CD4-positive, CD25-positive, alpha-beta regulatory T cell (primary cell): Measurements from ENCODE around the gene KIFC3. TPM values are rescaled to one million over a fixed set of nuclear protein-coding genes. Genes with fewer than 3 reads are reported as not detected.

Experiments
- ATAC-seq, 2 donors: fragments of 150-1000 bp; cut with Tn5 transposase; one replicate each; pipeline ENCODE4 v1.10.0; 2021; ENCODE audit warnings: low read depth in 2 of 2, moderate number of reproducible peaks in 2 of 2, moderate library complexity in 1 of 2
- DNase-seq, 3 donors: peaks; one replicate each; pipeline versions ENCODE4 v3.0.0 to v3.0.0-alpha.2; 2012 to 2022; ENCODE audit warnings: mixed read lengths in 1 of 3
- H3K27ac ChIP-seq: one replicate; pipeline ENCODE4 v1.7.0; 2013; ENCODE audit warnings: mild to moderate bottlenecking, low read length; ENCODE audit not compliant: insufficient read depth, poor library complexity, severe bottlenecking
- H3K27me3 ChIP-seq: one replicate; pipeline ENCODE4 v1.7.0; 2013; ENCODE audit warnings: low read length; ENCODE audit not compliant: control insufficient read depth, insufficient read depth
- H3K36me3 ChIP-seq: one replicate; pipeline ENCODE4 v1.7.0; 2013; ENCODE audit warnings: mild to moderate bottlenecking, low read length, moderate library complexity; ENCODE audit not compliant: control insufficient read depth, insufficient read depth
- H3K4me1 ChIP-seq: 2 replicates; pipeline ENCODE4 v1.7.0; 2013; ENCODE audit warnings: mild to moderate bottlenecking, low read length; ENCODE audit not compliant: insufficient read depth, control insufficient read depth, poor library complexity, severe bottlenecking
- H3K4me3 ChIP-seq: one replicate; pipeline ENCODE4 v1.7.0; 2013; ENCODE audit warnings: low read depth, mild to moderate bottlenecking, low read length, moderate library complexity
- H3K9me3 ChIP-seq, 2 experiments: 1 replicate in 1 of 2; 2 replicates in 1 of 2; pipeline ENCODE4 v1.7.0; 2013; ENCODE audit warnings: low read length in 2 of 2, mild to moderate bottlenecking in 1 of 2, moderate library complexity in 1 of 2; ENCODE audit not compliant: control insufficient read depth in 2 of 2
- H3K27ac Mint-ChIP-seq, 3 donors: one replicate each; pipeline ENCODE4 v1.8.0; 2020 to 2022; ENCODE audit warnings: mild to moderate bottlenecking in 3 of 3, mixed read lengths in 3 of 3, moderate library complexity in 2 of 3
- H3K27me3 Mint-ChIP-seq: one replicate; pipeline ENCODE4 v1.8.0; 2022; ENCODE audit warnings: mild to moderate bottlenecking, mixed read lengths
- H3K36me3 Mint-ChIP-seq: one replicate; pipeline ENCODE4 v1.8.0; 2020; ENCODE audit warnings: mixed read lengths
- H3K4me1 Mint-ChIP-seq, 4 donors: one replicate each; pipeline ENCODE4 v1.8.0; 2020 to 2022; ENCODE audit warnings: mixed read lengths in 4 of 4, mild to moderate bottlenecking in 1 of 4
- H3K4me3 Mint-ChIP-seq, 4 donors: one replicate each; pipeline ENCODE4 v1.8.0; 2020 to 2022; ENCODE audit warnings: mild to moderate bottlenecking in 4 of 4, mixed read lengths in 4 of 4, moderate library complexity in 3 of 4
- H3K9me3 Mint-ChIP-seq, 7 donors: one replicate each; pipeline ENCODE4 v1.8.0; 2020 to 2022; ENCODE audit warnings: mixed read lengths in 7 of 7, mild to moderate bottlenecking in 3 of 7, moderate library complexity in 2 of 7
- polyA plus RNA-seq, 4 donors: library from polyadenylated mRNA; unstranded; fragments of 300-500 nt; fragmentation: Illumina TruSeq; gene quantifications; one replicate each; pipeline ENCODE4 v1.2.3, GENCODE V29; 2021
- total RNA-seq: library from RNA; stranded (reverse); gene quantifications from one replicate; pipeline ENCODE4 v1.2.3, GENCODE V29; 2022

KIFC3 gene
- total and polyA plus RNA-seq, 5 donors from 2014 or later: 1.2 TPM; not detected in 4

GRCh38 chr16:57752581-57753447, 49.5 kb downstream of the KIFC3 start:
- Mint-ChIP-seq H3K4me3 (no peak overlapping the region), H3K4me1 (no peaks in the 10 kb centered on the region), H3K36me3 (peaks cover 22% of the 10 kb centered on the region), H3K27me3 (no peaks in the 10 kb centered on the region), H3K27ac (no peak overlapping the region), H3K9me3 (no peaks in the 10 kb centered on the region)
- no peak overlapping the region for H3K4me3 ChIP-seq
- no peaks in the 10 kb centered on the region for H3K27me3 ChIP-seq
- no peaks in the 10 kb centered on the region for H3K4me1 ChIP-seq
- DNase-seq: no peak
- H3K27ac ChIP-seq: no peak overlapping the region
- no peaks in the 10 kb centered on the region for H3K9me3 ChIP-seq
- ATAC-seq: no peak
- no peaks in the 10 kb centered on the region for H3K36me3 ChIP-seq

DNA sequence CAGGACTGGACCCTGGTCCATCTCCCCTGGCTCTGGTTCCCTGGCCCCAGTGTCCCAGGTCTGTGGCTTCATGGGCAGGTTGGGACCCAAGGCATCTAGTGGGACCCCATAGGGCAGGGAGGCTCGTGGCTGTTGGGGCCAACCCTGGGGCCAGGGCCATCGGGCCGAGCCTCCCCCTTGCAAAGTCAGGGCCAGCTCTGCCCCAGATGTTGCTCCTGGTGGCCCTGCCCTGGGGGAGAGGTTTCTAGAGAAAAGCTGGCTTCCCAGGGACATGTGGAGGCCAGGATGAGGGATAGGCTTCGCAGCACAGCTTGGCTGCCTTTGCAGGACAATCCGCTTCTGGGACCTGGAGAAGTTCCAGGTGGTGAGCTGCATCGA, 50.1 kb downstream of the KIFC3 start:
- Mint-ChIP-seq H3K9me3 (no peaks in the 10 kb centered on the region), H3K27me3 (no peaks in the 10 kb centered on the region), H3K36me3 (peaks cover 22% of the 10 kb centered on the region), H3K27ac (no peak overlapping the region), H3K4me3 (no peak overlapping the region), H3K4me1 (no peaks in the 10 kb centered on the region)
- no peak overlapping the region for H3K4me3 ChIP-seq
- ATAC-seq (no peak), DNase-seq (no peak)
- no peaks in the 10 kb centered on the region for H3K27me3 ChIP-seq
- no peaks in the 10 kb centered on the region for H3K4me1 ChIP-seq
- H3K36me3 ChIP-seq: no peaks in the 10 kb centered on the region
- no peak overlapping the region for H3K27ac ChIP-seq
- no peaks in the 10 kb centered on the region for H3K9me3 ChIP-seq

- no peaks in the 10 kb centered on the region for H3K9me3 ChIP-seq
- Mint-ChIP-seq H3K36me3 (peaks cover 22% of the 10 kb centered on the region), H3K27ac (no peak overlapping the region), H3K27me3 (no peaks in the 10 kb centered on the region), H3K4me1 (no peaks in the 10 kb centered on the region), H3K9me3 (no peaks in the 10 kb centered on the region), H3K4me3 (no peak overlapping the region)
- H3K36me3 ChIP-seq: no peaks in the 10 kb centered on the region
- no peak overlapping the region for H3K27ac ChIP-seq
- ATAC-seq: no peak
- no peaks in the 10 kb centered on the region for H3K27me3 ChIP-seq
- no peak for DNase-seq
- no peak overlapping the region for H3K4me3 ChIP-seq
- no peaks in the 10 kb centered on the region for H3K4me1 ChIP-seq
Observed at GRCh38 chr16:57751539-57752202, 50.6 kb downstream of the KIFC3 start.

GRCh38 chr16:57750796-57751538, 51.3 kb downstream of the KIFC3 start:
- Mint-ChIP-seq H3K27me3 (no peaks in the 10 kb centered on the region), H3K27ac (no peak overlapping the region)

GRCh38 chr16:57749856-57750452, 52.3 kb downstream of the KIFC3 start:
- no peaks in the 10 kb centered on the region for H3K36me3 ChIP-seq
- no peak for DNase-seq
- no peak for ATAC-seq

More at GRCh38 chr16:57750796-57751538, 51.3 kb downstream of the KIFC3 start:
- Mint-ChIP-seq H3K9me3 (no peaks in the 10 kb centered on the region), H3K36me3 (peaks cover 22% of the 10 kb centered on the region), H3K4me1 (peaks cover 0 to 2% (median 0%) of the 10 kb centered on the region in 4 donors), H3K4me3 (no peak overlapping the region)
- Histone ChIP-seq H3K27me3 (no peaks in the 10 kb centered on the region), H3K4me3 (no peak overlapping the region), H3K9me3 (no peaks in the 10 kb centered on the region), H3K36me3 (no peaks in the 10 kb centered on the region), H3K4me1 (no peaks in the 10 kb centered on the region), H3K27ac (no peak overlapping the region)
- ATAC-seq (no peak), DNase-seq (no peak)

DNA sequence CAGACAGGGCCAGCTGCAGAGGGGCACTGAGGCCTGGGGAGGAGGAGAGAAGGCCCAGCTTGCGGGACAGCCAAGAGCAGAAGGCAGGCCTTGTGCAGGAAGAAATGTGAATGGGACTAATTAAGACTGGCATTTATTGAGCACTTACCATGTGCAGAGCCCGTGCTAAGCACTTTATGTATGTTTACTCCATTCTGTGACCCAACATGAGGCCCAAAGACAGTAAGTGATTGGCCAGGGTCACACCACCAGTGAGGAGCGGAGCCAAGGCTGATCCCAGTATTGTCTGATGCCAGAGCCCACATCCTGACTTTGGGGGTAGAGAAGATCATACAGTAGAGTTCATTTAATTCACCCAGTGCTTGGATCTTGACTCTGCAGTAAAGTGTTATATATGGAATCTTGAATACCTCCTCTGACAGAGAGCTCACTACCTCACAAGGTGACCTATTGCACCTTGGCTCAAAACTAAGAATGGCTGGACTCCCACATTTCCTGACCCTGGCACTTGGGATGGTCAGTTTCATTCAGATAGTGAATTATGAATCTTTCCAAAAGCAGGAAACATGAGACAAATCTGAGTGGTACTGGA, 53.1 kb downstream of the KIFC3 start:
- no peak overlapping the region for H3K4me3 ChIP-seq
- H3K4me3 Mint-ChIP-seq: no peak overlapping the region
- no peaks in the 10 kb centered on the region for H3K9me3 ChIP-seq
- DNase-seq (no peak), ATAC-seq (no peak)
- no peaks in the 10 kb centered on the region for H3K27me3 Mint-ChIP-seq
- peak overlapping the region in 1 of 3 donors; percentile 62 for H3K27ac Mint-ChIP-seq
- H3K27me3 ChIP-seq: no peaks in the 10 kb centered on the region
- H3K9me3 Mint-ChIP-seq: no peaks in the 10 kb centered on the region
- no peak overlapping the region for H3K27ac ChIP-seq
- H3K36me3 ChIP-seq: no peaks in the 10 kb centered on the region
- peaks cover 27% of the 10 kb centered on the region for H3K36me3 Mint-ChIP-seq
- H3K4me1 ChIP-seq: no peaks in the 10 kb centered on the region
- H3K4me1 Mint-ChIP-seq: peaks cover 0 to 6% (median 0%) of the 10 kb centered on the region in 4 donors

More at GRCh38 chr16:57749856-57750452, 52.3 kb downstream of the KIFC3 start:
- no peak overlapping the region for H3K4me3 Mint-ChIP-seq
- peaks cover 0 to 6% (median 0%) of the 10 kb centered on the region in 4 donors for H3K4me1 Mint-ChIP-seq
- H3K27me3 Mint-ChIP-seq: no peaks in the 10 kb centered on the region
- Histone ChIP-seq H3K9me3 (no peaks in the 10 kb centered on the region), H3K4me1 (no peaks in the 10 kb centered on the region), H3K27ac (no peak overlapping the region), H3K27me3 (no peaks in the 10 kb centered on the region), H3K4me3 (no peak overlapping the region)
- peaks cover 24% of the 10 kb centered on the region for H3K36me3 Mint-ChIP-seq
- H3K9me3 Mint-ChIP-seq: no peaks in the 10 kb centered on the region
- no peak overlapping the region for H3K27ac Mint-ChIP-seq

DNA sequence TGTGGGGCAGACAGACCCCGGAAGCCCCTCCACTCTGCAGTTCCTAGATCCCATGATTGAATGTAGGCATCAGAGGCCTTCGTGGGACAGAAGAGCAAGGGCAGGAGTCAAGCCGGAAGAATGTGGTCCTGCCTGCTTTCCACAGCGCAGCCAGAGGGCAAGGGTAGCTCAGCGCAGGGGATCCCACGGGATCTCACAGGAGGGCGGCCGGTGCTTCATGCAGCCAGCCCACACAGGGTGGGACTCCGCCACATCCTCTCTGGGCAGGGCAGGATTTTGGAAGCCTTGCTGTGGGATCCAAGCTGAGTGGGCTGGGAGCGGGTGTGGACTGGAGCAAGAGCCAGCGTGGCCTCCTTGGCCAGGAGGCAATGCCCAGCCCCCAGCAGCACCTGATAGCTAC, 53.7 kb downstream of the KIFC3 start:
- ATAC-seq (no peak), DNase-seq (no peak)
- H3K4me3 Mint-ChIP-seq: no peak overlapping the region
- H3K36me3 Mint-ChIP-seq: peaks cover 26% of the 10 kb centered on the region
- H3K27me3 Mint-ChIP-seq: no peaks in the 10 kb centered on the region
- no peaks in the 10 kb centered on the region for H3K4me1 ChIP-seq
- no peak overlapping the region for H3K27ac ChIP-seq
- H3K27ac Mint-ChIP-seq: peak overlapping the region in 1 of 3 donors; percentile 62
- no peaks in the 10 kb centered on the region for H3K36me3 ChIP-seq
- H3K4me3 ChIP-seq: no peak overlapping the region
- peaks cover 0 to 6% (median 0%) of the 10 kb centered on the region in 4 donors for H3K4me1 Mint-ChIP-seq
- no peaks in the 10 kb centered on the region for H3K9me3 Mint-ChIP-seq
- no peaks in the 10 kb centered on the region for H3K9me3 ChIP-seq
- H3K27me3 ChIP-seq: no peaks in the 10 kb centered on the region
